ENCODE results near the gene FOXO6. TPM values are rescaled to one million over a fixed set of nuclear protein-coding genes. Genes with fewer than 3 reads are reported as not detected.

The FOXO6 gene
- total and polyA plus RNA-seq, 12 donors, result 0.22 to 7.0 (median 1.2) TPM; not detected in 1

DNA sequence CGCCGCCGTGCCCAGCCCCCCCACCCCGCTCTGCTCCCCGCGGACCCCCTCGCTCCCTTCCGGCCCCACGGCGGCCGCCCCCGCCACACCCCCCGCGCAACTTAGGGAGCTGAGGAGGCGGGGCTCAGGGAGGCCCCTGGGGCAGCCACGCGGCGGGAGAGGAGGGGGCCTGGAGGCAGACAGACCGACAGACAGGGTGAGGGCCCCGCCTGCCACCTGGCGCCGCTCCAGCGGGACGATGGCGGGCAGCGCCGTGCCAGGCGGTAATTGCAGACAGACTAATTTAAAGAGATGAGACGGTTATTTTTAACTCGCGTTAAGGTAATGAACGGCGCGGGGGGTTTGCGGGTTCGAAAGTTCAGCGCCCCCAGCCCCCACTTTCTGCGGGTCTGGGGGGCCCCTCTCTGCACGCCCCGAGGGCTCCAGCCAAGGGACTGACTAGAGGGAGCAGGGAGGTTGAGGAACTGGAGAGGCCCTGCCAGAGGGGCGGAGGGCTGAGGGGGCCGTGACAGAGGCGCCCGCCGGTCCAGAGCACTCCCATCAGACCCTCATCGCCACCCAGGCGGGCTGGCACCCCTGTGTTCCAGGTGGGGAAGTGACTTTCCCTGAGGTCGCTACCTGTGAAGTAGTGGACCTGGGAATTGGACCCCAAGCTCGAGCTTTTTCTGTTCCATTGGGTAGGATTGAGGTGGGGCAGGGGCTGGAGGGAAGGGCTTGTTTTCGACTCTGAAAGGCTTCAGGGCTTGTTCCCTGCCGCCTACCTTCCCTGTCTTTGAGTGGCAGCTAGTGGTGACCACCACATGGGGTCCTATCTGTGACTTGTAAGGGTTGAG is 5.4 kb downstream of the FOXO6 start:
- 8 to 26% (median 11%) methylated on average over 16 to 51 of the region's 51 CpGs for WGBS, 4 donors
- TF ChIP-seq, protein P1, sequence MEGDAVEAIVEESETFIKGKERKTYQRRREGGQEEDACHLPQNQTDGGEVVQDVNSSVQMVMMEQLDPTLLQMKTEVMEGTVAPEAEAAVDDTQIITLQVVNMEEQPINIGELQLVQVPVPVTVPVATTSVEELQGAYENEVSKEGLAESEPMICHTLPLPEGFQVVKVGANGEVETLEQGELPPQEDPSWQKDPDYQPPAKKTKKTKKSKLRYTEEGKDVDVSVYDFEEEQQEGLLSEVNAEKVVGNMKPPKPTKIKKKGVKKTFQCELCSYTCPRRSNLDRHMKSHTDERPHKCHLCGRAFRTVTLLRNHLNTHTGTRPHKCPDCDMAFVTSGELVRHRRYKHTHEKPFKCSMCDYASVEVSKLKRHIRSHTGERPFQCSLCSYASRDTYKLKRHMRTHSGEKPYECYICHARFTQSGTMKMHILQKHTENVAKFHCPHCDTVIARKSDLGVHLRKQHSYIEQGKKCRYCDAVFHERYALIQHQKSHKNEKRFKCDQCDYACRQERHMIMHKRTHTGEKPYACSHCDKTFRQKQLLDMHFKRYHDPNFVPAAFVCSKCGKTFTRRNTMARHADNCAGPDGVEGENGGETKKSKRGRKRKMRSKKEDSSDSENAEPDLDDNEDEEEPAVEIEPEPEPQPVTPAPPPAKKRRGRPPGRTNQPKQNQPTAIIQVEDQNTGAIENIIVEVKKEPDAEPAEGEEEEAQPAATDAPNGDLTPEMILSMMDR (IDR thresholded peaks at IDR 0.05), result no peak
- H3K4me1 ChIP-seq (replicated peaks in 1 of 2), result peaks cover 16 to 24% of the 10 kb centered on the region in 2 donors
- H3K27ac ChIP-seq, result no peak overlapping the region
- no peaks in the 10 kb centered on the region for H3K27me3 ChIP-seq
- peak overlapping the region in 2 of 4 donors; percentile 3 to 34 for H3K4me3 ChIP-seq
- DNase-seq, result no peak
- H3K36me3 ChIP-seq (replicated peaks in 1 of 2), result no peaks in the 10 kb centered on the region
- intact Hi-C loops (cut with DNase I), result no loop called here
- H3K9me3 ChIP-seq (replicated peaks in 1 of 3), result no peaks in the 10 kb centered on the region

DNA sequence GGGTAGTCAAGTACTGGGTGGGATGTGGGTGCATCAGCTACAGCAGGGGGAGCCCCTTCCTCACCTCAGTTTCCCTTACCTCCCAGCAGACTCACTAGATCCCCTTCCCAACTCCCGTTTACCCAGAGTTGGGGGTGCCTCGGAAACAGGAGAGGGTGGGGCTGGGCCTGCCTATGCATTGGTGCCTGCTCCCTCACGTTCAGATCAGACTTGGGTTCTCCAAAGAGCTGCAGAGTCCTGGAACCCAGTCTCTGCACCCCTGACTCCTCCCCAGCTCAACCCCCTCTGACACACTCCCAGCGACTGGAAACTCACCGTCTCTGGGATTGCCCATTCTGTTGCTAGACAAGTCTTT is 6.0 kb downstream of the FOXO6 start:
- H3K27ac ChIP-seq, result no peak overlapping the region
- H3K36me3 ChIP-seq (replicated peaks in 1 of 2), result no peaks in the 10 kb centered on the region
- WGBS, 4 donors, result 53 to 83% (median 66%) methylated on average over 5 of the region's 5 CpGs
- no peak for DNase-seq
- peaks cover 16 to 24% of the 10 kb centered on the region in 2 donors for H3K4me1 ChIP-seq (replicated peaks in 1 of 2)
- no peaks in the 10 kb centered on the region for H3K9me3 ChIP-seq (replicated peaks in 1 of 3)
- no peaks in the 10 kb centered on the region for H3K27me3 ChIP-seq
- no peak overlapping the region for H3K4me3 ChIP-seq
- TF ChIP-seq POLR2A (IDR thresholded peaks at IDR 0.05), result no peak
- TF ChIP-seq, protein P1 (IDR thresholded peaks at IDR 0.05), result no peak
- intact Hi-C loops (cut with DNase I), result no loop called here

DNA sequence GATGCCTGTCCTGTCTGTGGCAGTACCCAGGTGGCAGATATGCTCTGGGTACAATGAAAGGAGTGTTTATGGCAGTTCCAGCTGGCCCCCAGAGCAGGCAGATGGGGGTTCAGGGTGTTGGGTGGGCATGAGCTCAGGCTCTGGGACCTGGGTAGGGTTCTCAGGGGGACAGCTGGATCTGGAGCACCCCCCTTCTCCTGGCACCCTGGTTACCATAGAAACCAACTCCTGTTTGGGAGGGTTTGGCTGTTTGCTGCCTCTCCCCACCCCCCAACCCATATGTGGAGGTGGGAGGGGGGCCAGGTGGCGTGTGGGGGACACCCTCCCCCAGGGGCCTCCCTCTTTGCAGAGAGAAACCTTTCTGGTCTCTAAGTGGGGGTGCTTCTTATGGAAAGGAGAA is 7.1 kb downstream of the FOXO6 start:
- Histone ChIP-seq H3K4me1 (replicated peaks in 1 of 2) (peaks cover 16 to 23% of the 10 kb centered on the region in 2 donors), H3K4me3 (no peak overlapping the region), H3K9me3 (replicated peaks in 1 of 3) (no peaks in the 10 kb centered on the region), H3K36me3 (replicated peaks in 1 of 2) (no peaks in the 10 kb centered on the region), H3K27ac (no peak overlapping the region), H3K27me3 (no peaks in the 10 kb centered on the region)
- intact Hi-C loops (cut with DNase I), result no loop called here
- TF ChIP-seq POLR2A (IDR thresholded peaks at IDR 0.05), result no peak
- TF ChIP-seq, protein P1 (IDR thresholded peaks at IDR 0.05), result no peak
- WGBS, 4 donors, result 0 to 55% (median 45%) methylated on average over 1 of the region's 1 CpG; no CpG with 5 or more reads in 1 of the 4 donors
- DNase-seq, result no peak

DNA sequence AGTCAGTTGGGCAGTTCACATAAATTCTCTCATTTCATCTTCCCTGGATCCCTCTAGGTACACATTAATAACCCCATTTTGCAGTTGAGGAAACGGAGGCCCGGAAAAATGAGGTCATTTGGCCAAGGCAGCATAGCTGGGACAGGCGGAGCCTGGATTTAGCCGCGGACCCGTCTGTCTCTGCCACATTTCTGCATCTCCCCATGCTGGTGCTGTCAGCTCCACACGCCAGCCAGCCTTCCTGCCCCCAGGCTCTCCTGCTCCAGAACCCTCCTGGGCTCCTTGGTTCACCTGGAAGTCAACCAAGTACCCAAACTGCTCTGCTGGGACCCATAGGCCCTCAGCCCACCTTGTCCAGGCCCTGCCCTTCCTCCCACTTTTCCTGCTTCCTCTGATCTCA is 7.6 kb downstream of the FOXO6 start:
- H3K27ac ChIP-seq, result no peak overlapping the region
- no peaks in the 10 kb centered on the region for H3K27me3 ChIP-seq
- TF ChIP-seq, protein P1 (IDR thresholded peaks at IDR 0.05), result no peak
- no peak for TF ChIP-seq POLR2A (IDR thresholded peaks at IDR 0.05)
- 62 to 82% (median 74%) methylated on average over 2 to 7 of the region's 7 CpGs for WGBS, 4 donors
- no peaks in the 10 kb centered on the region for H3K36me3 ChIP-seq (replicated peaks in 1 of 2)
- H3K4me1 ChIP-seq (replicated peaks in 1 of 2), result peaks cover 16 to 23% of the 10 kb centered on the region in 2 donors
- H3K4me3 ChIP-seq, result no peak overlapping the region
- no peaks in the 10 kb centered on the region for H3K9me3 ChIP-seq (replicated peaks in 1 of 3)
- DNase-seq, result no peak
- intact Hi-C loops (cut with DNase I), result no loop called here
